Activated CD8-positive, alpha-beta memory T cell treated with anti-CD3 and anti-CD28 coated beads, Interleukin-2, amount 50 U/mL, for 4 hours (primary cell): ENCODE data around the gene USP8.
"Not testable (repeated sequence)": the region's sequence is repeated elsewhere in the genome, so short reads cannot be mapped to it uniquely, and the experiment has no call there.

Experiments used
- DNase-seq: peaks from one replicate; pipeline ENCODE4 v3.0.0-alpha.2; 2020

USP8 gene

DNA sequence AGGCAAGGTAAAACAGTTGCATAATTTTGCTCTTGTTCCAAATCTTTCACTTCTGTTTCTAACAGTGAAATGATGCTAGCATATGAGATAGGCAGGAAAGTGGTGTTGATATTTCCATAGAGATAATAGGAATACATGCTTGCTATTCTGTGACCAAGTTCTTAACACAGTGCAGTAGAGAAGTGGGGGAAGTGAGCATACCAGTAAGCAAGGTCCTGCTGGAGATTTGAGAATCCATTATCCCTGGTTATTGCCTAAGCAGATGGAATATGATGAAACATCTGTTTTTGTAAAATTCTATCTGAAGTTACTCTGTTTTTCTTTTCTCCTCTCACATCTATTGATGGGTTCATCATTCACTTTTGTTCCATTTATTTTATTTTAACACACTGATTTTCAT lies 28.7 kb downstream of the USP8 start:
- no peak for DNase-seq

DNA sequence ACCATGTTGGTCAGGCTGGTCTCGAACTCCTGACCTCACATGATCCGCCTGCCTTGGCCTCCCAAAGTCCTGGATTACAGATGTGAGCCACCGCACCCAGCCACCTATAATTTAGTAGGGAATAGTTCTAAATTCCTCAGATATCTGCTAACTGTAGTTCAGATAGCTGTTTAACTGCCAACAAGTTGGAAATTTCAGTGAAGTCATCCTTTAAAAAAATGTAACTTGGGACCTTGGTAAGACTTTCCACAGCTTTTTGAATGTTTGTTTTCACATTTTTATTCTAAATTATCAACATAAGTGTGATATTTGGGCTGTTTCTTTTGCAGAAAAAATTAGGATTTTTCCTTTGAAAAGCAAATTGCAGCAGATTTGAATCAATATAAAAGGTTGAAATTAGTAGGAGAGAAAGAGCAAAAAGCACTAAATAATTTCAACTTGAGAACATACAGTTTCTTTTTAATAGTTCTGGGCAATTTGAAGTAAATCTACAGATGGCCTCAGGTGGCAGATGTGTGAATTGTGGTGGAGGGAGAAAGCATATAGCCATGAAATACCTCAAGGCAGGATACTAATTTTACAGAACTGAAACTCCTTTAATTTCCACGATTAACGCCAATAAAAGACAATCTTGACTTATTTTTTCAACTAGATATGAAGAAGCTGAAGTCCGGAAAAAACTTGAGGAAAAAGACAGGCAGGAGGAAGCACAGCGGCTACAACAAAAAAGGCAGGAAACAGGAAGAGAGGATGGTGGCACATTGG lies 34.3 kb downstream of the USP8 start:
- DNase-seq: no peak

- no peak for DNase-seq
These were observed 39.5 kb downstream of the USP8 start for GRCh38 chr15:50463423-50464358.

DNA sequence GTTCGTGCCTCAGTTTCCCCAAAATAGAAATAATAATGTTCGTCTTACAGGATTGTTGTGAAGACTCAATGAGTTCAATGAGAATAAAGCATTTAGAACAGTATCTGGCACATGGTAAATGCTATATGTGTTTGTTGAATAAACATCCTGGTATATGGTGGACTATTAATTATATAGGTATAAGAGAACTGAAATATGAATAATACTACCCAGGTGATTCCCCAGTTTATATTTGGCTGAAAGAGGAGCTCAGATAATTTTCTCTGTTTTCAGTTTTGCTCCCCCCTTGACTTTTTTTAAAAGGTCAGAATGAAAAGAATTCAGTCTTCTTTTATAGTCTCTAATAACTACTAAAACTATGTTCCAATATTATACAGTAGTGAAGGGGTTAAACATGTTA lies 46.9 kb downstream of the USP8 start:
- DNase-seq: no peak

- no peak for DNase-seq
These were observed 51.9 kb downstream of the USP8 start for GRCh38 chr15:50476143-50476542.

GRCh38 chr15:50484781-50485180 lies 60.6 kb downstream of the USP8 start:
- DNase-seq: no peak

DNA sequence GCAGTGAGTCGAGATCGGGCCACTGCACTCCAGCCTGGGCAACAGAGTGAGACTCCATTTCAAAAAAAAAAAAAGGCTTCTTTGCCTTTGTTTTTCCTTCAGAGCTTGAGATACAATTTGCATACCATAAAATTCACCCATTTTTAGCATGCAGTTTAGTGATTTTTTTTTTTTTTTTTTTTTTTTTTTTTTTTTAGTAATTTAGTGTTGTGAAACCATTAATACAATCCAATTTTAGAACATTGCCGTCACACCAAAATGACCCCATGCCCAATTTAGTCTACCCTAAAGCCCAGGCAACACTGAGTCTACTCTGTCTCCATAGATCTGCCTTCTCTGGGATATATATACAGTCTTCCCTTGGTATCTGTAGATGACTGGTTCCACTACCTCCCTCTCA lies 61.2 kb downstream of the USP8 start:
- no peak for DNase-seq

GRCh38 chr15:50487287-50487686 lies 63.1 kb downstream of the USP8 start:
- DNase-seq: no peak

- no peak for DNase-seq
These were observed 69.4 kb downstream of the USP8 start for GRCh38 chr15:50493625-50494024.

DNA sequence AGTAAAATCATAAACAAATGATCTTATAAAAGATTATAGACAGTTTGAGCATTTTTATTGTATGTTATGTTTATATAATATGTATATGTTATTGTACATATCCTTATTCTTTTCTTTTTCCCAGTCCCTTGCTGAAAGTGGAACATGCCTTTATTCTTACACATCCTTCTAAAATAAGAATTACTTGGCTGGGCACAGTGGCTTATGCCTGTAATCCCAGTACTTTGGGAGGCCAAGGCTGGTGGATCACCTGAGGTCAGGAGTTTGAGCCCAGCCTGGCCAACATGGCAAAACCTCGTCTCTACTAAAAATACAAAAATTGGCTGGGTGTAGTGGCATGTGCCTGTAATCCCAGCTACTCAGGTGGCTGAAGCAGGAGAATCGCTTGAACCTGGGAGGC lies 70.3 kb downstream of the USP8 start:
- not testable (repeated sequence) for DNase-seq

DNA sequence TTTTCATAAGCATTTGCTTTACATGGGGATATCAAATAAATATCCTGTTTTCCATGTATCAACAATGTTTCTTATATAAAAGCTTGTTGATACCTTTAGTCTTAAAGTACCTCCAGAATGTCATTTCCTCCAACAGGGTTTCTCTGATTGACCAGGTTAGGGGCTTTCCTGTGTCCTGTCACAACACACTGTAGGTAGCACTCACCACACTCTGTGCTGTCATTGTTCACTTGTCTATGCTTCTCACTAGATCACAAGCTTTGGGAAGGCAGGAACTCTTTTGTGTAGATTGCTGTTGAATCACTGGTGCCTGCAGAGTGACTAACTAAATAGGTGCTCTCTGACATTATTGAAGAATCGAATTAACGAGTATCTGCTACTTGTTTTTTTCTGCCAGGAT lies 72.5 kb downstream of the USP8 start:
- no peak for DNase-seq

DNA sequence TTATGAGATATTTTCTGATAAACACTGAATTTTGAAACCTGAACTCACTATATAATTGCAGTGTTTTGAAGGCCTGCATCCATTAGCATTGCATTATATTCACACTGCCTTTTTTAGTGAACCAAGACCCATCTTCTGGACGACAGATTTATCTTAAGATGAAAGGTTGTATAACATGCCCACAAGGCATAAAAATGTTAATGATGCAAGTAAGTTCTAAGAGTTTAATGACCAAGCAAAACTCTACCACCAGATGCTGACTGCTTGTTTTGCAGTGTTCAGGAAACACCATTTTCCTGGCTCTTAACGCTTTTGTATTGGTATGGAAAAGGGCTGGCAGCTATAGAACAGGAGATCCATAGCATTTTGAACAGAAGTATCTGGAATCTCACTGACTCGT lies 76.1 kb downstream of the USP8 start:
- DNase-seq: no peak

DNA sequence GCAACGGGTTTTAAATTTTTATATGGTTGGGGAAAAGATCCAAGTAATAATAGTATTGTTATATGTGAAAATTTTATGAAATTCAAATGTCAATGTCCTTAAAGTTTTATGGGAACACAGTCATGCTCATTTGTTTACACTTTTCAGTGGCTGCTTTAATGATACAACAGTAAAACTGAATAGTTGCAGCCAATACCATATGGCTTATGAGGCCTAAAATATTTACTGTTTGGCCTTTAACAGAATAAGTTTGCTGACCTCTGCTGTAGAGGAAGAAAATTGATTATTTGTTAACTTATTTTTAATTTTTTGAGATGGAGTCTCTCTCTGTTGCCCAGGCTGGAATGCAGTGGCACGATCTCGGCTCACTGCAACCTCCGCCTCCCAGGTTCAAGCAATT lies 77.6 kb downstream of the USP8 start:
- no peak for DNase-seq

DNA sequence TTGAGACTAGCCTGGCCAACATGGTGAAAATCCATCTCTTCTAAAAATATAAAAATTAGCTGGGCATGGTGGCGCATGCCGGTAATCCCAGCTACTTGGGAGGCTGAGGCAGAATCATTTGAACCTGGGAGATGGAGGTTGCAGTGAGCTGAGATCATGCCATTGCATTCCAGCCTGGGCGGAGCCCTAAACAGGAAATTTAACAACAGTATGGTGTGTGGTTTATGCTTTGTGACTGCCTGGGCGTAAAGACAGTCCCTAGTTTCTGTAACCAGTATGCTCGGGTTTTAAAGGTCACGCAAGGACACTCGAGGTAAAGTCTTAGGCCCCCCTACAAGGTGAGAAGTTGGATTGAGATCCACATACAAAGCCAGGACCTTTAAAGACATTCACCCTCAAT lies 78.9 kb downstream of the USP8 start:
- DNase-seq: no peak

DNA sequence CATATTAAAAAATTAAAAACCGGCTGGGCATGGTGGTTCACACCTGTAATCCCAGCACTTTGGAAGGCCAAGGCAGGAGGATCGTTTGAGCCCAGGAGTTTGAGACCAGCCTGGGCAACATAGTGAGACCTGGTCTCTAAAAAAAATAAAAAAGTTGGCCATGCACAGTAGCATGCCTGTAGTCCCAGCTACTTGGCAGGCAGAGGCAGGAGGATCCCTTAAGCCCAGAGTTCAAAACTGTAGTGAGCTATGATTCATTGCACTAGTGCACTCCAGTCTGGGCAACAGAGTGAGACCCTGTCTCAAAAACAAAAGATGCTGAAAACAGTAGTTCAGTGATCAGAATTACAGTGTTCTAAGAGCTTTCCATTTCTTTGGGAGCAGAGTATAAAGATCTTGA lies 81.5 kb downstream of the USP8 start:
- not testable (repeated sequence) for DNase-seq

GRCh38 chr15:50506121-50506520 lies 81.9 kb downstream of the USP8 start:
- DNase-seq: no peak

GRCh38 chr15:50513001-50513400 lies 88.8 kb downstream of the USP8 start:
- DNase-seq: no peak

DNA sequence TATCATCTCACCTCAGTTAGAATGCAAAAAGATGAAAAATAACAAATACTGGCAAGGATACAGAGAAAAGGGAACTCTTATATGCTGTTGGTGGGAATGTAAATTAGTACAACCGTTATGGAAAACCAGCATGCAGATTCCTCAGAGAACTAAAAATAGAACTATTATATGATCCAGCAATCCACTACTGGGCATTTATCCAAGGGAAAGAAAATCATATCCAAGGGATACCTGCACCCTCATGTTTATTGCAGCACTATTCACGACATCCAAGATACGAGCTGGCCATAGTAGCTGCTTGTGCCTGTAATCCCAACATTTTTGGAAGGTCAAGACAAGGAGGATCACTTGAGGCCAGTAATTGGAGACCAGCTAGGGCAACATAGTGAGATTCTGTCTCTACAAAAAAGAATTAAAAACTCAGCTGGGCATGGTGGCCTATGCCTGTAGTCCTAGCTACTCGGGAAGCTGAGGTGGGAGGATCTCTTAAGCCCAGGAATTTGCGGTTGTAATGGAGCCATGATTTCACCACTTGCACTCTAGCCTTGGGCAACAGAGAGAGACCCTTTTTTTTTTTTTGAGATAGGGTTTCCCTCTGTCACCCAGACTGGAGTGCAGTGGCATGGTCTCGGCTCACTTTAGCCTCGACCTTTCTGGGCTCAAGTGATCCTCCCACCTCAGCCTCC lies 95.7 kb downstream of the USP8 start:
- DNase-seq: no peak

DNA sequence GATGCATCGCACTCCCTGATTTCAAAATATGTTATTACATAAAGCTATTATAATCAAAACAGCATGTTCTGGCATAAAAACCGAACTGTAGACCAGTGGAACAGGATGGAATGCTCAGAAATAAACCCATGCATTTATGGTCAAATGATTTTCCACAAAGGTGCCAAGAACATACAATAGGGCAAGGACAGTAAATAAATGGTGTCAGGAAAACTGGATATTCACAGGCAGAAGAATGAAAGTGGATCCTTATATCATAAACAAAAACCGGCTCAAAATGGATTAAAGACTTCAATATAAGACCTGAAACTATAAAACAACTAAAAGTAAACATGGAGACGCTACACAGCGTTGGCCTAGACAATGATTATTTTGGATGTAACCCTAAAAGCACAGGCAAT lies 99.6 kb downstream of the USP8 start:
- DNase-seq: no peak

DNA sequence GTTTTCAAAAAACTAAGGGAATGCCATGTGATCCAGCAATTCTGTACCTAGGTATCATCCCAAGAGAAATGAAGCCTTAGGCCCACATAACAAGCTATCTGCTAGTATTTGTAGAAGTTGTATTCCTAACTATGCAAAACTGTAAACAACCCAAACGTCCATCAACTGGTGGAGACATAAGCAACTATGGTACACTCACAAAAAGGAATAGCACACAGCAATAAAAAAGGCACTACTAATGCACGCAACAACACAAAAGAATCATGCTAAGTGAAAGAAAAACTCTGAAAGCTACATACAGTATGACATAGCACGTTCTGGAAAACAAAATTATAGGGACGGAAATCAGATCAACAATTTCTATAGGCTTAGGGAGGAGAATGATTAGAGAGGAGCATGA lies 107.0 kb downstream of the USP8 start:
- no peak for DNase-seq

GRCh38 chr15:50531766-50532165 lies 107.6 kb downstream of the USP8 start:
- no peak for DNase-seq

- no peak for DNase-seq
These were observed 118.6 kb downstream of the USP8 start for GRCh38 chr15:50542887-50543210.

DNA sequence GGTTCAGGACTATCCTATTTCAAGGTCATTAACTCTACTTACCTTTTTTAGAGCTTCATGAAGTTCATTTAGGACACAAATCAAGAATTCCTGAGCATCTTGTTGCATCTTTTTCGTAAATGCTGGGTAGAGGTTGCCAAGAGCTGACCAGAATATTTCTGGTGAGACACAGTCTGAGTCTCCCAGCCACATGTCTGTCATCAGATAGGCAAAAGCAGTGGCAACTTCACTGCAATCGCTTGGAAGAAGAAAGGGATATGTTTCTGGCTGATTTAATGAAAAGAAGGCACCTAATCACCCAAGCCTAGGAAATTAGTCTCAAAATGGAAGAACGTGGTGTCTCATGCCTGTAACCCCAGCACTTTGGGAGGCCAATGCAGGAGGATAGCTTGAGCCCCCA lies 119.4 kb downstream of the USP8 start:
- no peak for DNase-seq

GRCh38 chr15:50544368-50544767 lies 120.2 kb downstream of the USP8 start:
- no peak for DNase-seq
